Measurements from ENCODE around the gene GRK2. TPM values are rescaled to one million over a fixed set of nuclear protein-coding genes. Genes with fewer than 3 reads are reported as not detected.

Gene GRK2
- total and polyA plus RNA-seq, 2 of the 13 experiments (the other 11 are each of a cell fraction or from before 2014, with no cell fraction given): 31.3 to 42.4 TPM

DNA sequence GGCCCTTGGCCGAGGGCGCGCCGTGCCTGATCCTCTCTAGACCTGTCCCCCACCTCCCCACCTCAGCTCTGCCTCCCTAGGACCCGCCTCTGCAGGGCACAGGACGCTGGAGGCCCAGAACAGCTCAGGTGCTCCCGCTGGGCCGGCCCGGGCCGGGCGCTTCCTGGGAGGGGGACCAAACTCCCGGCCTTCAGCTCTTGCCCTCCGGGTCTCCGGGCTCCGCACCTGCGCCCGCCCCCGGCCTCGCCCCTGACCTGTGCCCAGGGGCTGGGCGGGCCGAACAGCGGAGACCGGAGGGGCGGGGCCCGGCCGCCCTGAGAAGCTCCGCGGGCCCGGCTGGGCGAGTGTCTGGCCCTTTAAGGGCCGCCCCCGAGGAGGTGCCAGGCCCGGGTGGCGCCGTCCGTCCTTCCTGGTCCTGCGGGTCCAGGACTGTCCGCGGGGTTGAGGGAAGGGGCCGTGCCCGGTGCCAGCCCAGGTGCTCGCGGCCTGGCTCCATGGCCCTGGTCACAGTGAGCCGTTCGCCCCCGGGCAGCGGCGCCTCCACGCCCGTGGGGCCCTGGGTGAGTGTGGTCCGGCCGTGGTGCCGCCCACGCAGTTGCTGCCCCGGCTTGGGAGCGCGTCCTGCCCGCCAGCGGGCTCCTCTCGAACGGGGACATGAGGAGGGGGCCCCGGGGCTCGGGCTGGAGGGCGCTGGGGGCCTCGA is 37.0 kb downstream of the GRK2 start, which contains the start of gene SSH3:
Gene SSH3, plus strand, starts transcription at position 399 of the 703 bp plus-strand sequence. Its CDS starts 96 bp downstream, at position 495.
- Histone ChIP-seq H2AFZ (ENCODE audit: low read length) (no peak within 1 kb of the TSS), H3K9ac (ENCODE audit: insufficient read depth, low read depth, low read length) (peak within 1 kb of the TSS; percentile 87), H4K20me1 (ENCODE audit: insufficient read depth, low read length) (no peaks in the 10 kb centered on the region), H3K79me2 (ENCODE audit: insufficient read depth, low read length) (peaks cover 5% of the 10 kb centered on the region), H3K4me2 (ENCODE audit: low read depth, low read length) (peak within 1 kb of the TSS; percentile 82), H3K9me3 (ENCODE audit: low read length) (no peaks in the 10 kb centered on the region), H3K27ac (ENCODE audit: extremely low read length, insufficient read depth, low read length) (peak within 1 kb of the TSS; percentile 61), H3K27me3 (ENCODE audit: control insufficient read depth in 1 of 2, insufficient read depth in 2 of 2, low read length in 2 of 2) (no peaks in the 10 kb centered on the region), H3K4me1 (ENCODE audit: insufficient read depth, low read length) (peaks cover 20% of the 10 kb centered on the region), H3K36me3 (replicated peaks in 1 of 2; ENCODE audit: control insufficient read depth in 1 of 2, insufficient read depth in 2 of 2, low read length in 2 of 2) (peaks cover 9 to 28% of the 10 kb centered on the region in 2 experiments; a peak in 4 of 5 replicates), H3K4me3 (replicated peaks in 1 of 3; ENCODE audit: insufficient read depth in 1 of 3, low read depth in 2 of 3, low read length in 3 of 3) (peak within 1 kb of the TSS; percentile 89 to 98 (median 90))
- in situ Hi-C loops (cut with HindIII; ENCODE audit: extremely low pct_ligation_motif_present, low pct_unique_long_range_greater_than_20kb): no loop called here
- FAIRE-seq (no peak), DNase-seq (ENCODE audit: low spot score) (peak; percentile 56), ATAC-seq (peak; percentile 86)
- intact Hi-C loops (cut with micrococcal nuclease; ENCODE audit: unreplicated experiment): loop anchor here (5.0 kb wide), 1 partner anchor 41 kb away; no protein-coding TSS in a partner anchor
- WGBS (ENCODE audit: low lambda C conversion rate): 8% methylated on average over 5 of the region's 65 CpGs
- BruUV-seq (replicated peaks): no TSS peak
- ChIA-PET CTCF (ENCODE audit: low intra/inter-chr PET ratio, low total read pairs) (interaction anchor here (1.1 kb wide), 1 partner anchor 14 kb away, joined by 3 read pairs; the partner anchor contains the start of gene ANKRD13D), POLR2A (interaction anchor here (0.6 to 3.8 kb wide), 10 partner anchors 8 to 98 kb away, joined by 3 to 66 read pairs (median 6); partner anchors contain the start of genes ANKRD13D, CLCF1, POLD4 and PPP1CA)
- TF ChIP-seq MAZ (IDR thresholded peaks at IDR 0.05; ENCODE audit: borderline replicate concordance, low read depth, low read length): peak; percentile 78
- peak; percentile 96 for TF ChIP-seq MAZ (CRISPR knock-in tag; IDR thresholded peaks at IDR 0.05; ENCODE audit: low read depth)
- TF ChIP-seq, protein P1, sequence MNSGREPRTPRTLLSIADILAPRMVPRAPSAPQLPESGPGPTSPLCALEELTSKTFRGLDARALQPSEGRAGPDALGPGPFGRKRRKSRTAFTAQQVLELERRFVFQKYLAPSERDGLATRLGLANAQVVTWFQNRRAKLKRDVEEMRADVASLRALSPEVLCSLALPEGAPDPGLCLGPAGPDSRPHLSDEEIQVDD (CRISPR knock-in tag; IDR thresholded peaks at IDR 0.05; ENCODE audit: borderline replicate concordance): no peak; the same call in 1 of the 2 replicates
- no peak for TF ChIP-seq ZEB1 (IDR thresholded peaks at IDR 0.05; ENCODE audit: insufficient replicate concordance, low read depth)
- TF ChIP-seq PHF8 (CRISPR knock-in tag; IDR thresholded peaks at IDR 0.05): peak; percentile 70
- TF ChIP-seq ZNF501 (CRISPR knock-in tag; IDR thresholded peaks at IDR 0.05): peak; percentile 65; the same call in 1 of the 2 replicates
- peak; percentile 65 for TF ChIP-seq YEATS4 (CRISPR knock-in tag; IDR thresholded peaks at IDR 0.05; ENCODE audit: borderline replicate concordance)
- no peak for TF ChIP-seq RBM22 (optimal IDR thresholded peaks at IDR 0.05; ENCODE audit: low read length)
- peak; percentile 24; the same call in 1 of the 2 replicates for TF ChIP-seq KAT8 (CRISPR knock-in tag; IDR thresholded peaks at IDR 0.05)
- no peak for TF ChIP-seq ZNF274 (CRISPR knock-in tag; IDR thresholded peaks at IDR 0.05)
- TF ChIP-seq ZNF431 (CRISPR knock-in tag; IDR thresholded peaks at IDR 0.05; ENCODE audit: borderline replicate concordance, low read depth): peak; percentile 66; the same call in 1 of the 2 replicates
- TF ChIP-seq SRSF1 (optimal IDR thresholded peaks at IDR 0.05; ENCODE audit: low read depth, low read length): no peak
- TF ChIP-seq, protein P2, sequence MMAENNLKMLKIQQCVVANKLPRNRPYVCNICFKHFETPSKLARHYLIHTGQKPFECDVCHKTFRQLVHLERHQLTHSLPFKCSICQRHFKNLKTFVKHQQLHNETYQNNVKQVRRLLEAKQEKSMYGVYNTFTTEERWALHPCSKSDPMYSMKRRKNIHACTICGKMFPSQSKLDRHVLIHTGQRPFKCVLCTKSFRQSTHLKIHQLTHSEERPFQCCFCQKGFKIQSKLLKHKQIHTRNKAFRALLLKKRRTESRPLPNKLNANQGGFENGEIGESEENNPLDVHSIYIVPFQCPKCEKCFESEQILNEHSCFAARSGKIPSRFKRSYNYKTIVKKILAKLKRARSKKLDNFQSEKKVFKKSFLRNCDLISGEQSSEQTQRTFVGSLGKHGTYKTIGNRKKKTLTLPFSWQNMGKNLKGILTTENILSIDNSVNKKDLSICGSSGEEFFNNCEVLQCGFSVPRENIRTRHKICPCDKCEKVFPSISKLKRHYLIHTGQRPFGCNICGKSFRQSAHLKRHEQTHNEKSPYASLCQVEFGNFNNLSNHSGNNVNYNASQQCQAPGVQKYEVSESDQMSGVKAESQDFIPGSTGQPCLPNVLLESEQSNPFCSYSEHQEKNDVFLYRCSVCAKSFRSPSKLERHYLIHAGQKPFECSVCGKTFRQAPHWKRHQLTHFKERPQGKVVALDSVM (CRISPR knock-in tag; IDR thresholded peaks at IDR 0.05): peak; percentile 39; the same call in 1 of the 2 replicates
- TF ChIP-seq, protein P3, sequence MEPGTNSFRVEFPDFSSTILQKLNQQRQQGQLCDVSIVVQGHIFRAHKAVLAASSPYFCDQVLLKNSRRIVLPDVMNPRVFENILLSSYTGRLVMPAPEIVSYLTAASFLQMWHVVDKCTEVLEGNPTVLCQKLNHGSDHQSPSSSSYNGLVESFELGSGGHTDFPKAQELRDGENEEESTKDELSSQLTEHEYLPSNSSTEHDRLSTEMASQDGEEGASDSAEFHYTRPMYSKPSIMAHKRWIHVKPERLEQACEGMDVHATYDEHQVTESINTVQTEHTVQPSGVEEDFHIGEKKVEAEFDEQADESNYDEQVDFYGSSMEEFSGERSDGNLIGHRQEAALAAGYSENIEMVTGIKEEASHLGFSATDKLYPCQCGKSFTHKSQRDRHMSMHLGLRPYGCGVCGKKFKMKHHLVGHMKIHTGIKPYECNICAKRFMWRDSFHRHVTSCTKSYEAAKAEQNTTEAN (CRISPR knock-in tag; conservative IDR thresholded peaks at IDR 0.05): 0 out of 2 replicates have a peak, but pooled peaks have one; percentile 6
- no peak for TF ChIP-seq ZNF737 (CRISPR knock-in tag; IDR thresholded peaks at IDR 0.05; ENCODE audit: borderline replicate concordance)
- TF ChIP-seq, protein P4, sequence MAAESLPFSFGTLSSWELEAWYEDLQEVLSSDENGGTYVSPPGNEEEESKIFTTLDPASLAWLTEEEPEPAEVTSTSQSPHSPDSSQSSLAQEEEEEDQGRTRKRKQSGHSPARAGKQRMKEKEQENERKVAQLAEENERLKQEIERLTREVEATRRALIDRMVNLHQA (CRISPR knock-in tag; IDR thresholded peaks at IDR 0.05): no peak
- no peak for TF ChIP-seq CBX2 (IDR thresholded peaks at IDR 0.05; ENCODE audit: low read depth, low read length)
- TF ChIP-seq CBX2 (CRISPR knock-in tag; IDR thresholded peaks at IDR 0.05; ENCODE audit: low read depth): no peak
- TF ChIP-seq ZNF670 (CRISPR knock-in tag; IDR thresholded peaks at IDR 0.05; ENCODE audit: borderline replicate concordance): no peak
- TF ChIP-seq TOPORS (CRISPR knock-in tag; IDR thresholded peaks at IDR 0.05): 0 out of 2 replicates have a peak, but pooled peaks have one; percentile 4

All from HepG2 (cell line).